ENCODE measurements around the gene CALD1. TPM values are rescaled to one million over a fixed set of nuclear protein-coding genes. Genes with fewer than 3 reads are reported as not detected.

The CALD1 gene
- total RNA-seq, 1 donor from 2014 or later: 61.8 TPM

GRCh38 chr7:134893920-134894319 lies 114.5 kb downstream of the CALD1 start:
- DNase-seq: no peak
- peak overlapping the region; percentile 92 for H3K4me3 Mint-ChIP-seq (ENCODE audit: unreplicated experiment)
- H3K9me3 Mint-ChIP-seq (ENCODE audit: unreplicated experiment): peaks cover 8% of the 10 kb centered on the region
- peaks cover 18% of the 10 kb centered on the region for H3K4me1 Mint-ChIP-seq (ENCODE audit: low read depth, unreplicated experiment)
- no peak for TF ChIP-seq CTCF (IDR thresholded peaks at IDR 0.05; ENCODE audit: partially characterized antibody, unreplicated experiment)
- peaks cover 12% of the 10 kb centered on the region for H3K36me3 Mint-ChIP-seq (ENCODE audit: unreplicated experiment)
- H3K27ac Mint-ChIP-seq (ENCODE audit: unreplicated experiment): peak overlapping the region; percentile 83
- H3K27me3 Mint-ChIP-seq (ENCODE audit: unreplicated experiment): peaks cover 3% of the 10 kb centered on the region

GRCh38 chr7:134894928-134895327 lies 115.5 kb downstream of the CALD1 start:
- peaks cover 8% of the 10 kb centered on the region for H3K9me3 Mint-ChIP-seq (ENCODE audit: unreplicated experiment)
- DNase-seq: no peak
- H3K4me1 Mint-ChIP-seq (ENCODE audit: low read depth, unreplicated experiment): peaks cover 22% of the 10 kb centered on the region
- H3K4me3 Mint-ChIP-seq (ENCODE audit: unreplicated experiment): no peak overlapping the region
- no peak for TF ChIP-seq CTCF (IDR thresholded peaks at IDR 0.05; ENCODE audit: partially characterized antibody, unreplicated experiment)
- peaks cover 3% of the 10 kb centered on the region for H3K27me3 Mint-ChIP-seq (ENCODE audit: unreplicated experiment)
- peaks cover 12% of the 10 kb centered on the region for H3K36me3 Mint-ChIP-seq (ENCODE audit: unreplicated experiment)
- no peak overlapping the region for H3K27ac Mint-ChIP-seq (ENCODE audit: unreplicated experiment)

GRCh38 chr7:134896073-134896472 lies 116.6 kb downstream of the CALD1 start:
- Mint-ChIP-seq H3K36me3 (ENCODE audit: unreplicated experiment) (peaks cover 12% of the 10 kb centered on the region), H3K9me3 (ENCODE audit: unreplicated experiment) (peaks cover 8% of the 10 kb centered on the region), H3K4me1 (ENCODE audit: low read depth, unreplicated experiment) (peaks cover 27% of the 10 kb centered on the region), H3K27me3 (ENCODE audit: unreplicated experiment) (peaks cover 3% of the 10 kb centered on the region), H3K27ac (ENCODE audit: unreplicated experiment) (no peak overlapping the region), H3K4me3 (ENCODE audit: unreplicated experiment) (peak overlapping the region; percentile 3)
- TF ChIP-seq CTCF (IDR thresholded peaks at IDR 0.05; ENCODE audit: partially characterized antibody, unreplicated experiment): no peak
- DNase-seq: no peak

GRCh38 chr7:134897936-134898335 lies 118.5 kb downstream of the CALD1 start:
- peaks cover 3% of the 10 kb centered on the region for H3K27me3 Mint-ChIP-seq (ENCODE audit: unreplicated experiment)
- H3K36me3 Mint-ChIP-seq (ENCODE audit: unreplicated experiment): peaks cover 12% of the 10 kb centered on the region
- H3K27ac Mint-ChIP-seq (ENCODE audit: unreplicated experiment): no peak overlapping the region
- peaks cover 29% of the 10 kb centered on the region for H3K4me1 Mint-ChIP-seq (ENCODE audit: low read depth, unreplicated experiment)
- H3K9me3 Mint-ChIP-seq (ENCODE audit: unreplicated experiment): peaks cover 6% of the 10 kb centered on the region
- TF ChIP-seq CTCF (IDR thresholded peaks at IDR 0.05; ENCODE audit: partially characterized antibody, unreplicated experiment): no peak
- H3K4me3 Mint-ChIP-seq (ENCODE audit: unreplicated experiment): no peak overlapping the region
- no peak for DNase-seq

- peaks cover 3% of the 10 kb centered on the region for H3K27me3 Mint-ChIP-seq (ENCODE audit: unreplicated experiment)
- H3K9me3 Mint-ChIP-seq (ENCODE audit: unreplicated experiment): peaks cover 4% of the 10 kb centered on the region
- H3K27ac Mint-ChIP-seq (ENCODE audit: unreplicated experiment): peak overlapping the region; percentile 48
- H3K36me3 Mint-ChIP-seq (ENCODE audit: unreplicated experiment): peaks cover 12% of the 10 kb centered on the region
- no peak overlapping the region for H3K4me3 Mint-ChIP-seq (ENCODE audit: unreplicated experiment)
- no peak for TF ChIP-seq CTCF (IDR thresholded peaks at IDR 0.05; ENCODE audit: partially characterized antibody, unreplicated experiment)
- no peak for DNase-seq
- peaks cover 20% of the 10 kb centered on the region for H3K4me1 Mint-ChIP-seq (ENCODE audit: low read depth, unreplicated experiment)
Measured at GRCh38 chr7:134899729-134900128, 120.3 kb downstream of the CALD1 start.

All from glutamatergic neuron (in vitro differentiated cells).